Measurements from ENCODE around the gene DACH1. TPM values are rescaled to one million over a fixed set of nuclear protein-coding genes. Genes with fewer than 3 reads are reported as not detected.

DACH1 gene
- total and polyA plus RNA-seq, 2 of the 13 experiments (the other 11 are each of a cell fraction or from before 2014, with no cell fraction given): not detected

DNA sequence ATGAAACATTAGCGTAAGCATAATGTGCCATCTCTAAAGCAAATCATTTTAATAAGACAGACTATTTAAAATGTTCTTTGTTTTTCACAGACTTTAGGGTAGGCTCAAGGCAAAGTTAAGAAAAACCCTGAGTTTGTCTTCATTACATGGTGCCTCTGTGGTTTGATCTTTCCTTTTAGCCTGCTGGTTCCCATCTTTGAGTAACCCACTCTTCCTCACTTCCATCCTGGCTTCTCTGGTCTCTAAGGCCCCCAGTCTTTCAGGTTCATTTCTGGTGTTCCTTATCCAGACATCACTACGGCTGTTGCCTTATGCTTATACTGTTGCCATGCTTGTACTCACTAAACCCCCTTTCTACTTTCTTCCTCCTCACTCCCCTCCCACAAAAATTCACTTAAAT, 38.4 kb downstream of the DACH1 start:
- 8% methylated on average over 2 of the region's 2 CpGs for WGBS (ENCODE audit: low lambda C conversion rate)
- no peak for ATAC-seq

DNA sequence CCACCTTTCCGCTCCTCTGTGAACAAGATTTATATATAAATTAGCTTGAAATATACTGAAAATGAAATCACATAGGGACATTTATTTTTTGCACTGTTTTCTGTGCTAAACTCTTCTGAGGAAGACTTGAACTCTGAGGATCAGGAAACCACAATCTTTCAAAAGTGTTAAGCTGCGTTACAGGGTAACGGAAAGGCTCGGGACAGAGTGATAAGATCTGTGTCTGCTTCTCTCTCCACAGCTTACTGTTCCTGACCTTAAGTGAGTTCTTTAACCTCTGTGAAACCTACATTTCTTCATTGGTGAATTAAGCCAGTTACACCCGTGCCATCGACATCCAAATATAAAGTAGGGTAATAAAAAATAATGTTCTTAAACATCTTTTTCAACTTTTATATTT, 38.9 kb downstream of the DACH1 start:
- no peak for DNase-seq (ENCODE audit: low spot score)
- Histone ChIP-seq H3K79me2 (ENCODE audit: insufficient read depth, low read length) (no peaks in the 10 kb centered on the region), H3K9ac (ENCODE audit: insufficient read depth, low read depth, low read length) (no peak overlapping the region), H3K4me1 (ENCODE audit: insufficient read depth, low read length) (no peaks in the 10 kb centered on the region), H2AFZ (ENCODE audit: low read length) (no peak overlapping the region), H3K27ac (ENCODE audit: extremely low read length, insufficient read depth, low read length) (no peak overlapping the region), H3K9me3 (ENCODE audit: low read length) (no peaks in the 10 kb centered on the region), H3K4me2 (ENCODE audit: low read depth, low read length) (no peak overlapping the region), H3K27me3 (ENCODE audit: control insufficient read depth in 1 of 2, insufficient read depth in 2 of 2, low read length in 2 of 2) (no peaks in the 10 kb centered on the region), H3K36me3 (replicated peaks in 1 of 2; ENCODE audit: control insufficient read depth in 1 of 2, insufficient read depth in 2 of 2, low read length in 2 of 2) (no peaks in the 10 kb centered on the region), H3K4me3 (replicated peaks in 1 of 3; ENCODE audit: insufficient read depth in 1 of 3, low read depth in 2 of 3, low read length in 3 of 3) (no peak overlapping the region), H4K20me1 (ENCODE audit: insufficient read depth, low read length) (no peaks in the 10 kb centered on the region)
- POLR2A ChIA-PET: no interaction called here
- intact Hi-C loops (cut with micrococcal nuclease; ENCODE audit: unreplicated experiment) (no loop called here), in situ Hi-C loops (cut with HindIII; ENCODE audit: extremely low pct_ligation_motif_present, low pct_unique_long_range_greater_than_20kb) (no loop called here)
- 10% methylated on average over 6 of the region's 6 CpGs for WGBS (ENCODE audit: low lambda C conversion rate)
- CTCF ChIA-PET (ENCODE audit: low intra/inter-chr PET ratio, low total read pairs): no interaction called here
- FAIRE-seq: no peak
- no peak for ATAC-seq
- no TSS peak for BruUV-seq (replicated peaks)
- TF ChIP-seq ZNF530 (CRISPR knock-in tag; IDR thresholded peaks at IDR 0.05; ENCODE audit: low read depth): no peak
- TF ChIP-seq POGZ (CRISPR knock-in tag; IDR thresholded peaks at IDR 0.05): no peak
- TF ChIP-seq, protein P1, sequence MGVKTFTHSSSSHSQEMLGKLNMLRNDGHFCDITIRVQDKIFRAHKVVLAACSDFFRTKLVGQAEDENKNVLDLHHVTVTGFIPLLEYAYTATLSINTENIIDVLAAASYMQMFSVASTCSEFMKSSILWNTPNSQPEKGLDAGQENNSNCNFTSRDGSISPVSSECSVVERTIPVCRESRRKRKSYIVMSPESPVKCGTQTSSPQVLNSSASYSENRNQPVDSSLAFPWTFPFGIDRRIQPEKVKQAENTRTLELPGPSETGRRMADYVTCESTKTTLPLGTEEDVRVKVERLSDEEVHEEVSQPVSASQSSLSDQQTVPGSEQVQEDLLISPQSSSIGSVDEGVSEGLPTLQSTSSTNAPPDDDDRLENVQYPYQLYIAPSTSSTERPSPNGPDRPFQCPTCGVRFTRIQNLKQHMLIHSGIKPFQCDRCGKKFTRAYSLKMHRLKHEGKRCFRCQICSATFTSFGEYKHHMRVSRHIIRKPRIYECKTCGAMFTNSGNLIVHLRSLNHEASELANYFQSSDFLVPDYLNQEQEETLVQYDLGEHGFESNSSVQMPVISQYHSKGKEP (CRISPR knock-in tag; IDR thresholded peaks at IDR 0.05): no peak
- no peak for TF ChIP-seq FOXM1 (CRISPR knock-in tag; IDR thresholded peaks at IDR 0.05)
- no peak for TF ChIP-seq FOXJ3 (CRISPR knock-in tag; IDR thresholded peaks at IDR 0.05; ENCODE audit: borderline replicate concordance)
- TF ChIP-seq TBX3 (IDR thresholded peaks at IDR 0.05; ENCODE audit: borderline replicate concordance): no peak
- no peak for TF ChIP-seq ZNF720 (CRISPR knock-in tag; IDR thresholded peaks at IDR 0.05)
- TF ChIP-seq, protein P2, sequence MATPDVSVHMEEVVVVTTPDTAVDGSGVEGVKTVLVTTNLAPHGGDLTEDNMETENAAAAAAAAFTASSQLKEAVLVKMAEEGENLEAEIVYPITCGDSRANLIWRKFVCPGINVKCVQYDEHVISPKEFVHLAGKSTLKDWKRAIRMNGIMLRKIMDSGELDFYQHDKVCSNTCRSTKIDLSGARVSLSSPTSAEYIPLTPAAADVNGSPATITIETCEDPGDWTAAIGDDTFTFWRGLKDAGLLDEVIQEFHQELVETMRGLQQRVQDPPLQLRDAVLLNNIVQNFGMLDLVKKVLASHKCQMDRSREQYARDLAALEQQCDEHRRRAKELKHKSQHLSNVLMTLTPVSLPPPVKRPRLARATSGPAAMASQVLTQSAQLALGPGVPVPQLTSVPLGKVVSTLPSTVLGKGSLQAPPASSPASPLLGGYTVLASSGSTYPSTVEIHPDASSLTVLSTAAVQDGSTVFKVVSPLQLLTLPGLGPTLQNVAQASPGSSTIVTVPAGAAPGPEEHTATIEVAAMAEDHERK (CRISPR knock-in tag; IDR thresholded peaks at IDR 0.05; ENCODE audit: low read depth): no peak

More for the DNA sequence above, 38.4 kb downstream of the DACH1 start:
- no peak for FAIRE-seq
- Histone ChIP-seq H4K20me1 (ENCODE audit: insufficient read depth, low read length) (no peaks in the 10 kb centered on the region), H3K4me1 (ENCODE audit: insufficient read depth, low read length) (no peaks in the 10 kb centered on the region), H2AFZ (ENCODE audit: low read length) (no peak overlapping the region), H3K4me2 (ENCODE audit: low read depth, low read length) (no peak overlapping the region), H3K27ac (ENCODE audit: extremely low read length, insufficient read depth, low read length) (no peak overlapping the region), H3K4me3 (replicated peaks in 1 of 3; ENCODE audit: insufficient read depth in 1 of 3, low read depth in 2 of 3, low read length in 3 of 3) (no peak overlapping the region), H3K9ac (ENCODE audit: insufficient read depth, low read depth, low read length) (no peak overlapping the region), H3K27me3 (ENCODE audit: control insufficient read depth in 1 of 2, insufficient read depth in 2 of 2, low read length in 2 of 2) (no peaks in the 10 kb centered on the region), H3K9me3 (ENCODE audit: low read length) (no peaks in the 10 kb centered on the region), H3K36me3 (replicated peaks in 1 of 2; ENCODE audit: control insufficient read depth in 1 of 2, insufficient read depth in 2 of 2, low read length in 2 of 2) (no peaks in the 10 kb centered on the region), H3K79me2 (ENCODE audit: insufficient read depth, low read length) (no peaks in the 10 kb centered on the region)
- DNase-seq (ENCODE audit: low spot score): no peak
- POLR2A ChIA-PET: no interaction called here
- in situ Hi-C loops (cut with HindIII; ENCODE audit: extremely low pct_ligation_motif_present, low pct_unique_long_range_greater_than_20kb) (no loop called here), intact Hi-C loops (cut with micrococcal nuclease; ENCODE audit: unreplicated experiment) (no loop called here)
- CTCF ChIA-PET (ENCODE audit: low intra/inter-chr PET ratio, low total read pairs): no interaction called here
- BruUV-seq (replicated peaks): no TSS peak
- TF ChIP-seq RFXAP (CRISPR knock-in tag; IDR thresholded peaks at IDR 0.05; ENCODE audit: borderline replicate concordance) (no peak), ZNF224 (CRISPR knock-in tag; IDR thresholded peaks at IDR 0.05) (no peak), EP300 (IDR thresholded peaks at IDR 0.05; ENCODE audit: low read depth in 2 of 2, low read length in 2 of 2) (no peak), EP300 (CRISPR knock-in tag; IDR thresholded peaks at IDR 0.05; ENCODE audit: borderline replicate concordance) (no peak), FLYWCH1 (CRISPR knock-in tag; IDR thresholded peaks at IDR 0.05) (no peak), ATAD3A (CRISPR knock-in tag; IDR thresholded peaks at IDR 0.05) (no peak)
- TF ChIP-seq, protein P3, sequence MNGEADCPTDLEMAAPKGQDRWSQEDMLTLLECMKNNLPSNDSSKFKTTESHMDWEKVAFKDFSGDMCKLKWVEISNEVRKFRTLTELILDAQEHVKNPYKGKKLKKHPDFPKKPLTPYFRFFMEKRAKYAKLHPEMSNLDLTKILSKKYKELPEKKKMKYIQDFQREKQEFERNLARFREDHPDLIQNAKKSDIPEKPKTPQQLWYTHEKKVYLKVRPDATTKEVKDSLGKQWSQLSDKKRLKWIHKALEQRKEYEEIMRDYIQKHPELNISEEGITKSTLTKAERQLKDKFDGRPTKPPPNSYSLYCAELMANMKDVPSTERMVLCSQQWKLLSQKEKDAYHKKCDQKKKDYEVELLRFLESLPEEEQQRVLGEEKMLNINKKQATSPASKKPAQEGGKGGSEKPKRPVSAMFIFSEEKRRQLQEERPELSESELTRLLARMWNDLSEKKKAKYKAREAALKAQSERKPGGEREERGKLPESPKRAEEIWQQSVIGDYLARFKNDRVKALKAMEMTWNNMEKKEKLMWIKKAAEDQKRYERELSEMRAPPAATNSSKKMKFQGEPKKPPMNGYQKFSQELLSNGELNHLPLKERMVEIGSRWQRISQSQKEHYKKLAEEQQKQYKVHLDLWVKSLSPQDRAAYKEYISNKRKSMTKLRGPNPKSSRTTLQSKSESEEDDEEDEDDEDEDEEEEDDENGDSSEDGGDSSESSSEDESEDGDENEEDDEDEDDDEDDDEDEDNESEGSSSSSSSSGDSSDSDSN (CRISPR knock-in tag; IDR thresholded peaks at IDR 0.05): no peak

Data from HepG2 (cell line).